HG03025 (cell line): ENCODE measurements around the gene PROSER3.
"Not testable (repeated sequence)": the region's sequence is repeated elsewhere in the genome, so short reads cannot be mapped to it uniquely, and the experiment has no call there.

ENCODE experiments used
- ATAC-seq: cut with Tn5 transposase; IDR thresholded peaks from one replicate; pipeline ENCODE4 v1.9.1; 2021; ENCODE audit warnings: mild to moderate bottlenecking, moderate library complexity; ENCODE audit not compliant: unreplicated experiment, low FRiP score

Gene PROSER3

GRCh38 chr19:35752746-35753350 lies 5.1 kb upstream of the PROSER3 start:
- no peak for ATAC-seq

GRCh38 chr19:35753634-35754369 lies 4.2 kb upstream of the PROSER3 start:
- no peak for ATAC-seq

GRCh38 chr19:35754370-35755130 lies 3.4 kb upstream of the PROSER3 start:
- ATAC-seq: no peak

GRCh38 chr19:35755131-35755549 lies 2.8 kb upstream of the PROSER3 start:
- no peak for ATAC-seq

GRCh38 chr19:35755550-35756376 lies 2.2 kb upstream of the PROSER3 start:
- ATAC-seq: no peak

GRCh38 chr19:35756377-35757230 lies 1.4 kb upstream of the PROSER3 start, which contains the start of gene HSPB6:
HSPB6 (minus strand) TSS chr19:35757029; CDS start chr19:35757008, 21 bp downstream.
- ATAC-seq: no peak

- no peak for ATAC-seq
These were observed 686 bp upstream of the PROSER3 start for GRCh38 chr19:35757231-35757748.

GRCh38 chr19:35759697-35760096 lies 1.7 kb downstream of the PROSER3 start:
- no peak for ATAC-seq

- no peak for ATAC-seq
These were observed 2.9 kb downstream of the PROSER3 start for GRCh38 chr19:35760711-35761349.

- ATAC-seq: no peak
These were observed 6.7 kb downstream of the PROSER3 start for GRCh38 chr19:35764432-35765315.

GRCh38 chr19:35766571-35767104 lies 8.7 kb downstream of the PROSER3 start:
- no peak for ATAC-seq

- ATAC-seq: no peak
These were observed 9.5 kb downstream of the PROSER3 start for GRCh38 chr19:35767288-35768081.

GRCh38 chr19:35768082-35768421 lies 10.1 kb downstream of the PROSER3 start:
- ATAC-seq: no peak

- not testable (repeated sequence) for ATAC-seq
These were observed 14.4 kb downstream of the PROSER3 start for GRCh38 chr19:35772362-35772761.

- ATAC-seq: no peak
These were observed 15.2 kb downstream of the PROSER3 start for GRCh38 chr19:35773020-35773806.
